Measurements from ENCODE around the gene RETREG3.

RETREG3 gene

DNA sequence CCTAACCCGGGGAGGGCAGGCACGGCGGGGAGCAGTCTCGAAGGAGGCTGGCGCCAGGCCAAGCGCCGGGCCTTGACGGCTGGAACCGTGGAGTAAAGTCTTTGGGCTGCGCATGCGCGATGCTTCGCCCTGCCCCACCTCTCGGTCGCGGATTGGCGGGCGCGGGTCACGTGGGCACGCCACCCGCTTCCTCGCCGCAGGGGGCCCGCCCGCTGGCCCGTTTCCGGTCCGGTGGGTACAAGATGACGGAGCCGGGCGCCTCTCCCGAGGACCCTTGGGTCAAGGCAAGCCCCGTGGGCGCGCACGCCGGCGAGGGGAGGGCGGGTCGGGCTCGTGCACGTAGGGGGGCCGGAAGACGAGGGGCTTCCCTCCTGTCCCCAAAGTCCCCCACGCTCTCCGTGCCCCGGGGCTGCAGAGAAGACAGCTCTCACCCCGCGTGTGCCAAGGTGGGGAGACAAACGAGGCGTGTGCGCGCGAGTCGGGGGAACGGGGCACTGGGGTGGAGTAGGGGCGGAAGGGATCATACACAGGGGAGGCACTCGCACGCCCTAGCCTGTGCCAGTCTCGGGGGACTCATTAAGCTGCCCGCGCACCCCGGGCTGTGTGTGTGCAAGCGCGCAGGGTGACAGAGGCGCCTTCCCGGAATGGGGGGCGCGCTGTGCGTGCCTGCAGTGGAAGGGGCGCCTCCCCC lies 42.1 kb downstream of the RETREG3 start, which contains the start of gene MLX:
MLX (plus strand) TSS at position 218 of the 691 bp plus-strand sequence; CDS start at position 243, 25 bp downstream.
- DNase-seq (ENCODE audit: low read depth): peak; percentile 92
- TF ChIP-seq CTCF (conservative IDR thresholded peaks at IDR 0.05; ENCODE audit: low read depth, low read length): no peak
- H3K4me3 ChIP-seq (ENCODE audit: low read depth, low read length): peak within 1 kb of the TSS; percentile 74

GRCh38 chr17:42566215-42566882 lies 42.8 kb downstream of the RETREG3 start:
- peak overlapping the region; percentile 74 for H3K4me3 ChIP-seq (ENCODE audit: low read depth, low read length)
- TF ChIP-seq CTCF (conservative IDR thresholded peaks at IDR 0.05; ENCODE audit: low read depth, low read length): no peak
- no peak for DNase-seq (ENCODE audit: low read depth)

- H3K4me3 ChIP-seq (ENCODE audit: low read depth, low read length): no peak overlapping the region
These were observed 43.5 kb downstream of the RETREG3 start for GRCh38 chr17:42565523-42566214.

DNA sequence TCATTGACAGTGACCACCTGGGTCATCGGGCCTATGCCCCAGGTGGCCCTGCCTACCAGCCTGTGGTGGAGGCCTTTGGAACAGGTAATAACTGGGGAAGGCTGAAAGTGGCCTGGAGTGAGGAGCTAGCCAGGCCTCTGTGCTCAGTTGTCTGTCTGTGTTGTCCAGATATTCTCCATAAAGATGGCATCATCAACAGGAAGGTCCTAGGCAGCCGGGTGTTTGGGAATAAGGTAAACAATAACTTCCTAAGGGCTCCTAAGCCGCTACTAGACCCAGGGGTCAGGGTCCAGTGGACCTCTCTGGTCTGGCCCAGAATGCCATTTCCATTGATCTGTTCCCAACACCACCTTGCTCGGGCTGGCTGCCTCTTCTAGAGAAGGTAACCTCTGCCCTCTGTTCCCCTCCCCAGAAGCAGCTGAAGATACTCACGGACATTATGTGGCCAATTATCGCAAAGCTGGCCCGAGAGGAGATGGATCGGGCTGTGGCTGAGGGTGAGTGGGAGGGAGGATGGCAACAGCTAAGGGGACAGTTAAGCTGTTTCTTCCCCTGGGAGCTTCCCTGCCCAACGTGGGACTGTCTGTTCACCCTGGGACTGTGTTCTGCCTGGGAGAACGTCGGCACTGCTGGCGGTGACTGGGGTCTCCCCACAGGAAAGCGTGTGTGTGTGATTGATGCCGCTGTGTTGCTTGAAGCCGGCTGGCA lies 44.2 kb downstream of the RETREG3 start:
- DNase-seq (ENCODE audit: low read depth): no peak
- no peak overlapping the region for H3K4me3 ChIP-seq (ENCODE audit: low read depth, low read length)
- no peak for TF ChIP-seq CTCF (conservative IDR thresholded peaks at IDR 0.05; ENCODE audit: low read depth, low read length)

More at GRCh38 chr17:42565523-42566214, 43.5 kb downstream of the RETREG3 start:
- no peak for DNase-seq (ENCODE audit: low read depth)
- TF ChIP-seq CTCF (conservative IDR thresholded peaks at IDR 0.05; ENCODE audit: low read depth, low read length): no peak

GRCh38 chr17:42563950-42564349 lies 45.2 kb downstream of the RETREG3 start:
- no peak for TF ChIP-seq CTCF (conservative IDR thresholded peaks at IDR 0.05; ENCODE audit: low read depth, low read length)
- H3K4me3 ChIP-seq (ENCODE audit: low read depth, low read length): no peak overlapping the region

DNA sequence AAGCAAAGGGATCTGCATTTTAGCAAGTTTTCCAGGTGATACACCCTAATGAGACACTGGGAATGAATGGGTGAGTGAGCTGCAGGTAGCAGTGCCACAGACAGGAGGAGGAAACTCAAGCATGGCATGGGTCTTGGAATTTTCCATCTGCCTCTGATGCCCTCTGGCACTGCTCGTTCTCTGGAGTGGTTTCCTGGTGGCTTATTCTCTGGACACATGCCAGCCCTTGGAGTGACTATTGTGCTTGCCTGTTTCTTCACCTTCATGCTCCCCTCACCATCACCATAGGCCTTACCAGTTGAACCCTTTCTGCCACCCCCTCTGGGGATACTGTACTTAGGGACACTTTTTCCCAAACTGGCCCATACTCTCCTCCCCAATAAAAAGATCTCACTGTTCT lies 45.6 kb downstream of the RETREG3 start:
- no peak for DNase-seq (ENCODE audit: low read depth)
- H3K4me3 ChIP-seq (ENCODE audit: low read depth, low read length): peak overlapping the region; percentile 88
- TF ChIP-seq CTCF (conservative IDR thresholded peaks at IDR 0.05; ENCODE audit: low read depth, low read length): no peak

More at GRCh38 chr17:42563950-42564349, 45.2 kb downstream of the RETREG3 start:
- no peak for DNase-seq (ENCODE audit: low read depth)
